ENCODE results near the gene CTDSPL2. TPM values are rescaled to one million over a fixed set of nuclear protein-coding genes. Genes with fewer than 3 reads are reported as not detected.

The CTDSPL2 gene
- total RNA-seq, 1 donor from 2014 or later = 37.2 TPM

GRCh38 chr15:44501768-44502366 lies 74.4 kb downstream of the CTDSPL2 start:
- peak in 1 of 2 donors; percentile 59 for ATAC-seq
- TF ChIP-seq, protein P1, sequence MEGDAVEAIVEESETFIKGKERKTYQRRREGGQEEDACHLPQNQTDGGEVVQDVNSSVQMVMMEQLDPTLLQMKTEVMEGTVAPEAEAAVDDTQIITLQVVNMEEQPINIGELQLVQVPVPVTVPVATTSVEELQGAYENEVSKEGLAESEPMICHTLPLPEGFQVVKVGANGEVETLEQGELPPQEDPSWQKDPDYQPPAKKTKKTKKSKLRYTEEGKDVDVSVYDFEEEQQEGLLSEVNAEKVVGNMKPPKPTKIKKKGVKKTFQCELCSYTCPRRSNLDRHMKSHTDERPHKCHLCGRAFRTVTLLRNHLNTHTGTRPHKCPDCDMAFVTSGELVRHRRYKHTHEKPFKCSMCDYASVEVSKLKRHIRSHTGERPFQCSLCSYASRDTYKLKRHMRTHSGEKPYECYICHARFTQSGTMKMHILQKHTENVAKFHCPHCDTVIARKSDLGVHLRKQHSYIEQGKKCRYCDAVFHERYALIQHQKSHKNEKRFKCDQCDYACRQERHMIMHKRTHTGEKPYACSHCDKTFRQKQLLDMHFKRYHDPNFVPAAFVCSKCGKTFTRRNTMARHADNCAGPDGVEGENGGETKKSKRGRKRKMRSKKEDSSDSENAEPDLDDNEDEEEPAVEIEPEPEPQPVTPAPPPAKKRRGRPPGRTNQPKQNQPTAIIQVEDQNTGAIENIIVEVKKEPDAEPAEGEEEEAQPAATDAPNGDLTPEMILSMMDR (IDR thresholded peaks at IDR 0.05) = peak; percentile 51
- DNase-seq = no peak
- no peaks in the 10 kb centered on the region for H3K9me3 ChIP-seq
- no peaks in the 10 kb centered on the region for H3K4me1 ChIP-seq
- H3K36me3 ChIP-seq = peaks cover 59% of the 10 kb centered on the region
- no peak overlapping the region for H3K27ac ChIP-seq
- intact Hi-C loops (cut with DNase I) = no loop called here
- H3K27me3 ChIP-seq (ENCODE audit: low read depth) = no peaks in the 10 kb centered on the region
- no peak overlapping the region for H3K4me3 ChIP-seq

DNA sequence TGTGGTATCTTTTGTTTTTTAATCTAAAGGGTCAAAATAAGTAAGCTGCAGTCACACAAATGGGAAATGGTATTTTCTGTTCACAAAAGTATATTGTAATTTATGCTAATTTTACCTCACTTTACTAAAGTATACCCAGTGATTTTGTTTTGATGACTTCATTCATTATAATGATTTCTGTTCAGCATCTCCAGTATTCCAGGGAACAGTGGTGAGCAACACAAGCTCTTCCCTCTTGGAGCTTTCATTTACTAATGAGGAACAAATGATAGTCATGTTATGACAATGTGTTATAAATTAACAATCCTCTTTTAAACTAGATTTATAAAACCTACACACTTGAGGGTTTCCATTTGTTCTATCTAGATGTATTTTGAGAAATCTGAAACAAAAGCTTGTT lies 89.0 kb downstream of the CTDSPL2 start:
- Histone ChIP-seq H3K4me3 (no peak overlapping the region), H3K36me3 (peaks cover 61% of the 10 kb centered on the region), H3K4me1 (no peaks in the 10 kb centered on the region), H3K27me3 (ENCODE audit: low read depth) (no peaks in the 10 kb centered on the region), H3K9me3 (no peaks in the 10 kb centered on the region), H3K27ac (no peak overlapping the region)
- intact Hi-C loops (cut with DNase I) = no loop called here
- ATAC-seq (no peak), DNase-seq (no peak)
- TF ChIP-seq, protein P1 (IDR thresholded peaks at IDR 0.05) = no peak

GRCh38 chr15:44519537-44519936 lies 92.1 kb downstream of the CTDSPL2 start:
- no peak for DNase-seq
- no peaks in the 10 kb centered on the region for H3K4me1 ChIP-seq
- no peak for ATAC-seq

DNA sequence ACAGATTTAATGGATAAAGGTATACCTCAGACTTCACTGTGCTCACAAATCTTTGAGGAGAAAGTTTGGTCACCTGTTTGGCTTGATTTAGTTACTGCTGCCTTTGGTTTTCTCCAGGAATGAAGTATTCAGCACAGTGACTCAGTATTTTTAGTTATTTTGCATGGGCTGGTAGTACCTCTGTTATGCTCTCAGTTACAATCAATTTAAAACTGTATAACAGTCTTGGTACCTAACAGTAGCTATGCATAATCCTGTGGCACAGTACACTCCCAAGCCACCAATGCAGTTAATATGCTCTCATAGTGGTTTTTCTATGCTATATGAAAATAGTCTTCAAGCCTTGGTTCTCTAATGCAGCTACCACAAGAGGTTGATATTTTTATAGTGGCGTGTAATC lies 97.6 kb downstream of the CTDSPL2 start:
- TF ChIP-seq, protein P1 (IDR thresholded peaks at IDR 0.05) = no peak
- Histone ChIP-seq H3K27ac (no peak overlapping the region), H3K4me1 (no peaks in the 10 kb centered on the region), H3K36me3 (peaks cover 63% of the 10 kb centered on the region), H3K9me3 (no peaks in the 10 kb centered on the region), H3K4me3 (no peak overlapping the region), H3K27me3 (ENCODE audit: low read depth) (no peaks in the 10 kb centered on the region)
- DNase-seq = no peak
- intact Hi-C loops (cut with DNase I) = no loop called here
- no peak for ATAC-seq

More at GRCh38 chr15:44519537-44519936, 92.1 kb downstream of the CTDSPL2 start:
- Histone ChIP-seq H3K9me3 (no peaks in the 10 kb centered on the region), H3K27ac (no peak overlapping the region), H3K36me3 (peaks cover 81% of the 10 kb centered on the region), H3K27me3 (ENCODE audit: low read depth) (no peaks in the 10 kb centered on the region), H3K4me3 (no peak overlapping the region)
- TF ChIP-seq, protein P1 (IDR thresholded peaks at IDR 0.05) = no peak
- intact Hi-C loops (cut with DNase I) = no loop called here

- H3K4me3 ChIP-seq = no peak overlapping the region
- H3K9me3 ChIP-seq = no peaks in the 10 kb centered on the region
- H3K4me1 ChIP-seq = no peaks in the 10 kb centered on the region
- TF ChIP-seq, protein P1 (IDR thresholded peaks at IDR 0.05) = no peak
- ATAC-seq (no peak), DNase-seq (no peak)
- H3K27ac ChIP-seq = no peak overlapping the region
- H3K36me3 ChIP-seq = peaks cover 43% of the 10 kb centered on the region
- intact Hi-C loops (cut with DNase I) = no loop called here
- H3K27me3 ChIP-seq (ENCODE audit: low read depth) = no peaks in the 10 kb centered on the region
These were observed 99.8 kb downstream of the CTDSPL2 start for GRCh38 chr15:44527241-44527640.

All from lower lobe of right lung (tissue), 2 donors.